Naive thymus-derived CD4-positive, alpha-beta T cell (primary cell): Measurements from ENCODE around the gene SEC23A. TPM values are rescaled to one million over a fixed set of nuclear protein-coding genes. Genes with fewer than 3 reads are reported as not detected.
A peak's percentile ranks its signal among the peaks of the same experiment; 100 is the strongest.

Experiments used
- ATAC-seq: fragments of 150-1000 bp; cut with Tn5 transposase; 2 replicates; pipeline ENCODE4 v1.10.0; 2021; ENCODE audit warnings: mild to moderate bottlenecking, moderate library complexity
- CTCF ChIA-PET: fragments of 350-600 bp; sonication (Branson Sonifier 250); formaldehyde crosslinking; loops from one replicate; lab custom pipeline; 2021; ENCODE audit warnings: antibody characterized with exemption; lab: Charles Lee
- POLR2A ChIA-PET: fragments of 350-600 bp; sonication (Branson Sonifier 250); formaldehyde crosslinking; loops from one replicate; lab custom pipeline; 2021; ENCODE audit warnings: antibody characterized with exemption, inconsistent platforms; lab: Charles Lee
- DNase-seq, 9 donors: peaks; one replicate each; pipeline versions ENCODE4 v3.0.0 to v3.0.0-alpha.2; 2020 to 2022; ENCODE audit warnings: mixed read lengths in 1 of 9
- H3K27ac ChIP-seq: one replicate; pipeline ENCODE4 v1.7.0; 2013; ENCODE audit warnings: mild to moderate bottlenecking, low read depth, low read length, moderate library complexity
- H3K27me3 ChIP-seq, 2 donors: one replicate each; pipeline ENCODE4 v1.7.0; 2013; ENCODE audit warnings: low read length in 2 of 2, mild to moderate bottlenecking in 2 of 2, moderate library complexity in 2 of 2; ENCODE audit not compliant: control insufficient read depth in 2 of 2, insufficient read depth in 2 of 2
- H3K36me3 ChIP-seq, 3 experiments: 1 replicate in 2 of 3; 2 replicates in 1 of 3; pipeline ENCODE4 v1.7.0; 2013; ENCODE audit warnings: low read length in 3 of 3, mild to moderate bottlenecking in 3 of 3, moderate library complexity in 1 of 3; ENCODE audit not compliant: insufficient read depth in 3 of 3, control insufficient read depth in 2 of 3
- H3K4me1 ChIP-seq, 2 donors: one replicate each; pipeline ENCODE4 v1.7.0; 2013; ENCODE audit warnings: low read length in 2 of 2, mild to moderate bottlenecking in 2 of 2, moderate library complexity in 1 of 2; ENCODE audit not compliant: control insufficient read depth in 2 of 2, insufficient read depth in 2 of 2
- H3K4me3 ChIP-seq: 2 replicates; pipeline ENCODE4 v1.7.0; 2013; ENCODE audit warnings: mild to moderate bottlenecking, low read length
- H3K9me3 ChIP-seq, 3 experiments: 1 replicate in 2 of 3; 2 replicates in 1 of 3; pipeline ENCODE4 v1.7.0; 2013; ENCODE audit warnings: low read length in 3 of 3; ENCODE audit not compliant: control insufficient read depth in 2 of 3
- H3K27ac Mint-ChIP-seq, 9 donors: one replicate each; pipeline ENCODE4 v1.8.0; 2020 to 2022; ENCODE audit warnings: mixed read lengths in 9 of 9, mild to moderate bottlenecking in 8 of 9, moderate library complexity in 5 of 9, inconsistent platforms in 2 of 9
- H3K27me3 Mint-ChIP-seq, 5 donors: one replicate each; pipeline ENCODE4 v1.8.0; 2021 to 2022; ENCODE audit warnings: mixed read lengths in 5 of 5, mild to moderate bottlenecking in 1 of 5
- H3K36me3 Mint-ChIP-seq, 5 donors: one replicate each; pipeline ENCODE4 v1.8.0; 2020 to 2022; ENCODE audit warnings: mixed read lengths in 5 of 5, mild to moderate bottlenecking in 3 of 5, inconsistent platforms in 1 of 5
- H3K4me1 Mint-ChIP-seq, 7 donors: one replicate each; pipeline ENCODE4 v1.8.0; 2020 to 2022; ENCODE audit warnings: mixed read lengths in 7 of 7, mild to moderate bottlenecking in 3 of 7, inconsistent platforms in 1 of 7
- H3K4me3 Mint-ChIP-seq, 10 donors: one replicate each; pipeline ENCODE4 v1.8.0; 2020 to 2022; ENCODE audit warnings: mild to moderate bottlenecking in 10 of 10, mixed read lengths in 10 of 10, moderate library complexity in 6 of 10, inconsistent platforms in 2 of 10
- H3K9me3 Mint-ChIP-seq, 11 donors: one replicate each; pipeline ENCODE4 v1.8.0; 2020 to 2022; ENCODE audit warnings: mixed read lengths in 11 of 11, mild to moderate bottlenecking in 4 of 11, inconsistent platforms in 1 of 11, moderate library complexity in 1 of 11
- intact Hi-C, 2 donors: fragments of 100-400 bp; cut with micrococcal nuclease; formaldehyde crosslinking; loops; one replicate each; pipeline ENCODE4 v1.15.1; 2023
- polyA plus RNA-seq, 2 donors: library from polyadenylated mRNA; unstranded; fragments of 300-500 nt; fragmentation: Illumina TruSeq; gene quantifications; one replicate each; pipeline ENCODE4 v1.2.3, GENCODE V29; 2021
- total RNA-seq, 6 experiments: library from RNA in 5 of 6; stranded (reverse) in 5 of 6; gene quantifications; 1 replicate in 5 of 6; 2 replicates in 1 of 6; pipeline ENCODE4 v1.2.3 and lab custom pipeline; 2021 to 2026

SEC23A gene
- total and polyA plus RNA-seq, 7 experiments from 2014 or later = 31.1 to 75.3 (median 59.9) TPM

- ChIA-PET CTCF (no interaction called here), POLR2A (no interaction called here)
- Histone ChIP-seq H3K9me3 (no peaks in the 10 kb centered on the region), H3K4me3 (no peak overlapping the region), H3K4me1 (peaks cover 0 to 3% of the 10 kb centered on the region in 2 donors), H3K36me3 (peaks cover 0 to 59% (median 28%) of the 10 kb centered on the region in 3 experiments), H3K27ac (no peak overlapping the region), H3K27me3 (no peaks in the 10 kb centered on the region)
- H3K9me3 Mint-ChIP-seq = no peaks in the 10 kb centered on the region
- intact Hi-C loops = no loop called here
- no peak for DNase-seq
- peak overlapping the region in 2 of 9 donors; percentile 8 to 28 for H3K27ac Mint-ChIP-seq
- peak overlapping the region in 1 of 10 donors; percentile 33 for H3K4me3 Mint-ChIP-seq
- peaks cover 8 to 45% (median 26%) of the 10 kb centered on the region in 5 donors for H3K36me3 Mint-ChIP-seq
- ATAC-seq = no peak
- H3K27me3 Mint-ChIP-seq = no peaks in the 10 kb centered on the region
- H3K4me1 Mint-ChIP-seq = peaks cover 3 to 11% (median 10%) of the 10 kb centered on the region in 7 donors
Observed at GRCh38 chr14:39040529-39040928, 62.5 kb downstream of the SEC23A start.

- Mint-ChIP-seq H3K27me3 (no peaks in the 10 kb centered on the region), H3K36me3 (peaks cover 4 to 37% (median 19%) of the 10 kb centered on the region in 5 donors), H3K4me1 (peaks cover 4 to 11% (median 10%) of the 10 kb centered on the region in 7 donors), H3K27ac (peak overlapping the region in 2 of 9 donors; percentile 44 to 49), H3K4me3 (no peak overlapping the region), H3K9me3 (no peaks in the 10 kb centered on the region)
- intact Hi-C loops = no loop called here
- Histone ChIP-seq H3K4me1 (peaks cover 0 to 3% of the 10 kb centered on the region in 2 donors), H3K36me3 (peaks cover 0 to 45% (median 22%) of the 10 kb centered on the region in 3 experiments), H3K9me3 (no peaks in the 10 kb centered on the region), H3K27me3 (no peaks in the 10 kb centered on the region), H3K4me3 (no peak overlapping the region), H3K27ac (no peak overlapping the region)
- ATAC-seq (no peak), DNase-seq (no peak)
- CTCF ChIA-PET = no interaction called here
- POLR2A ChIA-PET = interaction anchor here (0.7 kb wide), 1 partner anchor 132 kb away, joined by 4 read pairs; the partner anchor contains the start of gene TRAPPC6B
Observed at GRCh38 chr14:39038542-39038941, 64.5 kb downstream of the SEC23A start.

- DNase-seq = no peak
- H3K4me1 Mint-ChIP-seq = peaks cover 0 to 11% (median 10%) of the 10 kb centered on the region in 7 donors
- H3K9me3 ChIP-seq = no peaks in the 10 kb centered on the region
- no peak overlapping the region for H3K4me3 ChIP-seq
- H3K27me3 ChIP-seq = no peaks in the 10 kb centered on the region
- CTCF ChIA-PET = no interaction called here
- peaks cover 0 to 34% (median 27%) of the 10 kb centered on the region in 3 experiments for H3K36me3 ChIP-seq
- peaks cover 0 to 3% of the 10 kb centered on the region in 2 donors for H3K4me1 ChIP-seq
- H3K4me3 Mint-ChIP-seq = no peak overlapping the region
- POLR2A ChIA-PET = no interaction called here
- H3K27ac Mint-ChIP-seq = no peak overlapping the region
- no peaks in the 10 kb centered on the region for H3K9me3 Mint-ChIP-seq
- no peak overlapping the region for H3K27ac ChIP-seq
- intact Hi-C loops = no loop called here
- no peak for ATAC-seq
- peaks cover 0 to 32% (median 11%) of the 10 kb centered on the region in 5 donors for H3K36me3 Mint-ChIP-seq
- H3K27me3 Mint-ChIP-seq = no peaks in the 10 kb centered on the region
Observed at GRCh38 chr14:39036760-39037159, 66.3 kb downstream of the SEC23A start.

GRCh38 chr14:39035336-39035735 lies 67.7 kb downstream of the SEC23A start:
- CTCF ChIA-PET = interaction anchor here (0.6 kb wide), 2 partner anchors 10 to 46 kb away, joined by 3 to 4 read pairs; no protein-coding TSS in a partner anchor
- H3K4me1 ChIP-seq = peaks cover 0 to 3% of the 10 kb centered on the region in 2 donors
- no peaks in the 10 kb centered on the region for H3K27me3 ChIP-seq
- Mint-ChIP-seq H3K36me3 (peaks cover 0 to 41% (median 19%) of the 10 kb centered on the region in 5 donors), H3K27me3 (no peaks in the 10 kb centered on the region), H3K9me3 (no peaks in the 10 kb centered on the region), H3K27ac (peak overlapping the region in 2 of 9 donors; percentile 4 to 17), H3K4me3 (no peak overlapping the region), H3K4me1 (peaks cover 0 to 20% (median 10%) of the 10 kb centered on the region in 7 donors)
- POLR2A ChIA-PET = no interaction called here
- H3K27ac ChIP-seq = no peak overlapping the region
- peaks cover 0 to 35% (median 23%) of the 10 kb centered on the region in 3 experiments for H3K36me3 ChIP-seq
- DNase-seq (no peak), ATAC-seq (no peak)
- H3K9me3 ChIP-seq = no peaks in the 10 kb centered on the region
- no peak overlapping the region for H3K4me3 ChIP-seq
- intact Hi-C loops = no loop called here

- no peaks in the 10 kb centered on the region for H3K4me1 ChIP-seq
- Mint-ChIP-seq H3K4me1 (peaks cover 0 to 21% (median 10%) of the 10 kb centered on the region in 7 donors), H3K27ac (no peak overlapping the region), H3K36me3 (peaks cover 0 to 46% (median 24%) of the 10 kb centered on the region in 5 donors), H3K4me3 (no peak overlapping the region), H3K27me3 (no peaks in the 10 kb centered on the region), H3K9me3 (no peaks in the 10 kb centered on the region)
- H3K9me3 ChIP-seq = no peaks in the 10 kb centered on the region
- CTCF ChIA-PET = interaction anchor here (0.7 kb wide), 1 partner anchor 1569 kb away, joined by 3 read pairs; no protein-coding TSS in a partner anchor
- no peak for ATAC-seq
- H3K27me3 ChIP-seq = no peaks in the 10 kb centered on the region
- intact Hi-C loops = no loop called here
- no peak overlapping the region for H3K27ac ChIP-seq
- DNase-seq = no peak
- peaks cover 0 to 37% (median 22%) of the 10 kb centered on the region in 3 experiments for H3K36me3 ChIP-seq
- POLR2A ChIA-PET = no interaction called here
- no peak overlapping the region for H3K4me3 ChIP-seq
Observed at GRCh38 chr14:39034481-39035296, 68.3 kb downstream of the SEC23A start.

- Mint-ChIP-seq H3K9me3 (no peaks in the 10 kb centered on the region), H3K27me3 (no peaks in the 10 kb centered on the region), H3K4me3 (no peak overlapping the region), H3K4me1 (peaks cover 0 to 9% (median 0%) of the 10 kb centered on the region in 7 donors), H3K27ac (no peak overlapping the region), H3K36me3 (peaks cover 0 to 35% (median 26%) of the 10 kb centered on the region in 5 donors)
- Histone ChIP-seq H3K4me3 (no peak overlapping the region), H3K9me3 (no peaks in the 10 kb centered on the region), H3K27me3 (no peaks in the 10 kb centered on the region), H3K36me3 (peaks cover 0 to 33% (median 22%) of the 10 kb centered on the region in 3 experiments), H3K27ac (no peak overlapping the region), H3K4me1 (no peaks in the 10 kb centered on the region)
- no peak for ATAC-seq
- ChIA-PET CTCF (no interaction called here), POLR2A (no interaction called here)
- no peak for DNase-seq
- intact Hi-C loops = no loop called here
Observed at GRCh38 chr14:39033371-39033770, 69.7 kb downstream of the SEC23A start.
